Activated CD8-positive, alpha-beta memory T cell treated with anti-CD3 and anti-CD28 coated beads for 48 hours (primary cell): Measurements from ENCODE around the gene PHLDB2.

Experiments
- DNase-seq, 3 experiments: peaks; one replicate each; pipeline ENCODE4 v3.0.0-alpha.2; 2020; ENCODE audit warnings: low read depth in 2 of 3, low spot score in 2 of 3

The PHLDB2 gene

DNA sequence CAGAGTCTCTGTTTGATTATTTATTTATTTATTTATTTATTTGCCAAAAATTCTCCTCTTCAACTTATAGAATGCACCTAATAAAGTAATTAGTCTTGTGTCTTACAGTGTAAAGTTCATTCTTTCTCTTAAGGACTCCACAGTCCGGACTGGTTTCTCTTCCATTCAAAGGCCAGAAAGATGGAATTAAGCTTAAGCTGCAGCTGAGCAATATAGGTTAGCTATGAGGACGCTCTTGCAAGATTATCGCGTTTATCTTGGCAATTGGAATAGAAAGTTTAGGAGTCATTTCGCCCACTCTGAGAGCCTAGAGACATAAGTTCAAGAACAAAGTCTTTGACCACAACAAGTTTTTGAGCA is 154.7 kb downstream of the PHLDB2 start:
- DNase-seq: no peak

DNA sequence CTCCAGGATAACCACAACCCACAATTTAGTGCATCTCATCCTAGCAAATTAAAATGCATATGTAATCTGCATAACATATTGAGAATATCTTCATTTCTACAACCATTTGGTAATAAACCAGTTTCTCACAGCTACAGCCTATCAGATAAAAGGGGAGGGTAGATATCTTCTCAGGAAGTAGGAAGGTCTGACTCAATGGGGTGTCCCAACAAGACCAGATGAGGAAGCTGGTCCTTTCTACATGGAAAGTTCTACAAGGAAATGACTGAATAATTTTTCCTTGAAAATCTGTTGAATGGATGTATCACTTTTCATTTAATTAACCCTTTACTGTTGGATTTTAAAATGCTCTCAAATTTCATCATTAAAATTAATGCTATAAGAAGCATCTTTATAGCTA is 158.0 kb downstream of the PHLDB2 start:
- no peak for DNase-seq

DNA sequence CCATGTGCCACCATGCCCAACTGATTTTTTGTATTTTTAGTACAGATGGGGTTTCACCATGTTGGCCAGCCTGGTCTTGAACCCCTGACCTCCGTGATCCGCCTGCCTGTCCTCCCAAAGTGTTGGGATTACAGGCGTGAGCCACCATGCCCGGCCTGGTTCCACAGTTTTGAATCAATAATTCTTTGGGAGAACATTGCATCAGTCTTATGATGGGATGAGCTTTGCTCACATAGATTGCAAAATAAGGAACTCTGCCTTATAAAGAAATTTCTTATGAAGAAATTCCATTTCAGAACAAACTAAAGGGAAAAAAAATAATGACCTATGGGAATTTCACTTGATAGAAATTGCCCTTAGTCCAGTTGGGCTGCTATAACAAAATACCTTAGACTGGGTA is 159.6 kb downstream of the PHLDB2 start:
- DNase-seq: no peak

DNA sequence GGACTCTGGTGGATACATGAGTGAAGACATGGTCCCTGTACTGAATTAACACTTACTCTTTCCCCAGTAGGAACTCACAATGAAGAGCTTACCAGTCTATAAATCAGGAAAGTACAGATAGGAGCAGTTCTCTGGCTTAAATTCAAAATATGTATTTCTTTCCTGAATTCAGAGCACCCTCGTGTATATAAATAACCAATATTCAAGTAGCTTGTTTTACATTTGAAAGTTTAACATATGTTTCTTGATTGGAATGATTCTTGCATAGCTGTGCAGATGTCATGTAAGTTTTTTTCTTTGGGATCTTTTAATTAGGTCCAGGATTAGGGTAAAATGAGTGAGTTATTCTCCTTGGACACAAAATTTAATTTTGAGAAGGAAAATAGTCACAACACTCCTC is 160.7 kb downstream of the PHLDB2 start:
- no peak for DNase-seq

DNA sequence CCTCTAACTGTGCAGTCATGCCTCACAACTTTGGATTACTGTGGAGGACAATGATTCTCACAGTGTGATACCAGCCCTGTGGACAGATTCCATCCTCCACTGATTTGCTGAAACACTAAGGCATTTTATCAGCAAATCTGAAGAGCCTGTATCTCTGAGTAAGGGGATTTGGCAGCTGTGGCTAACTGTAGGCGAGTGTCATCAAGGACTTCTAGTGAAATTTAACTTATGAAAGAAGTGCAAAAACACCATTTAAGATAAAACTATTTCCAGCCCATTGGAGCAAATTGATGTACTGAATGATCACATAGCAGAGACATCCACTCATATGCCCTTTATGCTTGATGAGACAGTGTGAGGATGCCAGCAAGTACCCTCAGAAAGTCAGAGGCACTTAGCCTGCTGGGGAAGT is 161.6 kb downstream of the PHLDB2 start:
- DNase-seq: no peak
